HCT116 (cell line): Measurements from ENCODE around the gene GRIP1.

Experiments used
- CEBPB ChIP-seq: IDR thresholded peaks from 2 replicates; pipeline ENCODE4 v1.6.1; 2012; ENCODE audit warnings: low read depth
- EGR1 ChIP-seq: IDR thresholded peaks from 2 replicates; pipeline ENCODE4 v1.6.1; 2012; ENCODE audit warnings: low read depth
- EZH2 ChIP-seq: fragments of 200-600 bp; sonication (generic); IDR thresholded peaks from 2 replicates; pipeline ENCODE4 v1.6.1; 2017; ENCODE audit warnings: antibody characterized with exemption, mixed run types
- POLR2A ChIP-seq: IDR thresholded peaks from 2 replicates; pipeline ENCODE4 v1.7.0; 2011; ENCODE audit warnings: borderline replicate concordance; ENCODE audit not compliant: insufficient read depth, insufficient read length; ENCODE audit errors: extremely low read depth
- POLR2AphosphoS5 ChIP-seq: IDR thresholded peaks from 2 replicates; pipeline ENCODE4 v1.6.1; 2011; ENCODE audit warnings: mild to moderate bottlenecking, low read depth, low read length, moderate library complexity
- TF ChIP-seq, protein P1 (sequence below): IDR thresholded peaks from 2 replicates; pipeline ENCODE4 v1.6.1; 2012; ENCODE audit warnings: low read depth
- TF ChIP-seq, protein P2 (sequence below), 3 experiments: fragments of 200-600 bp in 1 of 3; sonication (generic) in 1 of 3; IDR thresholded peaks in 2 of 3; conservative IDR thresholded peaks in 1 of 3; 2 replicates each; pipeline ENCODE4 v1.5.1; 2012 to 2017; ENCODE audit warnings: low read depth in 2 of 3, low read length in 2 of 3, antibody characterized with exemption in 1 of 3, borderline replicate concordance in 1 of 3, control low read depth in 1 of 3, mild to moderate bottlenecking in 1 of 3, mixed read lengths in 1 of 3, mixed run types in 1 of 3, moderate library complexity in 1 of 3; ENCODE audit not compliant: insufficient read depth in 1 of 3

DNA sequence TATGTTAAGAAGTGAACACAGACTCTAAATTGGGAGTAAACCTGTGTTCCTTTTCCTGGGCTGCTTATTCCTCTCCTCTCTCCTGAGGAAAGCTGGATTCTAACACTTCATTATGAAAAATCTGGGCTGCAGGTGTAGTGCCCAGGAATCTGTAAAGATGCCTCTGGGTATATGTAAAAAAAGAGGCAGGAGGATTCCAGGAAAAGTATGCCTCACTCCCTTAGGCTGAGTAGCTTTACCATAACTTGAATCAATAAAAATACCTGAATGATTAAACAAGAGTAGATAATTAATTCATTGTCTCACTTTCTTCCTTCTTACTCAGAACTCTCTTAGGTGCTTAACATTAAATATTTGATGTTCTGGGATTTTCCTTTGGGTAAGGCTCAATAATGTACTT, 185.1 kb downstream of the GRIP1 start:
- TF ChIP-seq, protein P1, sequence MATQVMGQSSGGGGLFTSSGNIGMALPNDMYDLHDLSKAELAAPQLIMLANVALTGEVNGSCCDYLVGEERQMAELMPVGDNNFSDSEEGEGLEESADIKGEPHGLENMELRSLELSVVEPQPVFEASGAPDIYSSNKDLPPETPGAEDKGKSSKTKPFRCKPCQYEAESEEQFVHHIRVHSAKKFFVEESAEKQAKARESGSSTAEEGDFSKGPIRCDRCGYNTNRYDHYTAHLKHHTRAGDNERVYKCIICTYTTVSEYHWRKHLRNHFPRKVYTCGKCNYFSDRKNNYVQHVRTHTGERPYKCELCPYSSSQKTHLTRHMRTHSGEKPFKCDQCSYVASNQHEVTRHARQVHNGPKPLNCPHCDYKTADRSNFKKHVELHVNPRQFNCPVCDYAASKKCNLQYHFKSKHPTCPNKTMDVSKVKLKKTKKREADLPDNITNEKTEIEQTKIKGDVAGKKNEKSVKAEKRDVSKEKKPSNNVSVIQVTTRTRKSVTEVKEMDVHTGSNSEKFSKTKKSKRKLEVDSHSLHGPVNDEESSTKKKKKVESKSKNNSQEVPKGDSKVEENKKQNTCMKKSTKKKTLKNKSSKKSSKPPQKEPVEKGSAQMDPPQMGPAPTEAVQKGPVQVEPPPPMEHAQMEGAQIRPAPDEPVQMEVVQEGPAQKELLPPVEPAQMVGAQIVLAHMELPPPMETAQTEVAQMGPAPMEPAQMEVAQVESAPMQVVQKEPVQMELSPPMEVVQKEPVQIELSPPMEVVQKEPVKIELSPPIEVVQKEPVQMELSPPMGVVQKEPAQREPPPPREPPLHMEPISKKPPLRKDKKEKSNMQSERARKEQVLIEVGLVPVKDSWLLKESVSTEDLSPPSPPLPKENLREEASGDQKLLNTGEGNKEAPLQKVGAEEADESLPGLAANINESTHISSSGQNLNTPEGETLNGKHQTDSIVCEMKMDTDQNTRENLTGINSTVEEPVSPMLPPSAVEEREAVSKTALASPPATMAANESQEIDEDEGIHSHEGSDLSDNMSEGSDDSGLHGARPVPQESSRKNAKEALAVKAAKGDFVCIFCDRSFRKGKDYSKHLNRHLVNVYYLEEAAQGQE = no peak
- no peak for TF ChIP-seq EGR1
- TF ChIP-seq, protein P2, sequence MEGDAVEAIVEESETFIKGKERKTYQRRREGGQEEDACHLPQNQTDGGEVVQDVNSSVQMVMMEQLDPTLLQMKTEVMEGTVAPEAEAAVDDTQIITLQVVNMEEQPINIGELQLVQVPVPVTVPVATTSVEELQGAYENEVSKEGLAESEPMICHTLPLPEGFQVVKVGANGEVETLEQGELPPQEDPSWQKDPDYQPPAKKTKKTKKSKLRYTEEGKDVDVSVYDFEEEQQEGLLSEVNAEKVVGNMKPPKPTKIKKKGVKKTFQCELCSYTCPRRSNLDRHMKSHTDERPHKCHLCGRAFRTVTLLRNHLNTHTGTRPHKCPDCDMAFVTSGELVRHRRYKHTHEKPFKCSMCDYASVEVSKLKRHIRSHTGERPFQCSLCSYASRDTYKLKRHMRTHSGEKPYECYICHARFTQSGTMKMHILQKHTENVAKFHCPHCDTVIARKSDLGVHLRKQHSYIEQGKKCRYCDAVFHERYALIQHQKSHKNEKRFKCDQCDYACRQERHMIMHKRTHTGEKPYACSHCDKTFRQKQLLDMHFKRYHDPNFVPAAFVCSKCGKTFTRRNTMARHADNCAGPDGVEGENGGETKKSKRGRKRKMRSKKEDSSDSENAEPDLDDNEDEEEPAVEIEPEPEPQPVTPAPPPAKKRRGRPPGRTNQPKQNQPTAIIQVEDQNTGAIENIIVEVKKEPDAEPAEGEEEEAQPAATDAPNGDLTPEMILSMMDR (IDR thresholded peaks at IDR 0.05 in 2 of 3, conservative IDR thresholded peaks at IDR 0.05 in 1 of 3; ENCODE audit: borderline replicate concordance in 1 of 3, insufficient read depth in 1 of 3, low read depth in 2 of 3, low read length in 2 of 3) = no peak
- TF ChIP-seq POLR2AphosphoS5 = no peak
- no peak for TF ChIP-seq POLR2A
- TF ChIP-seq EZH2 = no peak
- no peak for TF ChIP-seq CEBPB
